ENCODE results near the gene LACC1.
A peak's percentile ranks its signal among the peaks of the same experiment; 100 is the strongest.

Gene LACC1

GRCh38 chr13:43894438-43894837, 14.7 kb downstream of the LACC1 start:
- no peak for DNase-seq

DNA sequence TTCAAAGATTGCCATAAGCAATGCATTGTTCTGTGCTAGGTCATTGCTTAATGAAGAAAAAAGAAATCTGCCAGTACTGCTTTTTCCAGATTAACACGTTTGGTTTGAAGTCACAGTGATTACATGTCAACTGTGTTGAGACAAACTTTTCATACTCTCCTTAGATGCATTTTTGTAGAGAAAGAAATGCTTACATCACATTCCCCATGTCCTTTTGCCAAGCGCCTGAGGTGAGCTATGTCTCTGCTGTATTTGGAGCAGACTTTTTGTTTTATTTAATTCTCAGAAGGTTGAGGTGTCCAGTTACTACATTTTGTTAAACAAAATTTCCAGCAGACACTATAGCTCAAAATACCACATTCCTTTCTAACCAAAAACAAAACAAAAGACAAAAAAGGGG, 16.2 kb downstream of the LACC1 start:
- DNase-seq = no peak

DNA sequence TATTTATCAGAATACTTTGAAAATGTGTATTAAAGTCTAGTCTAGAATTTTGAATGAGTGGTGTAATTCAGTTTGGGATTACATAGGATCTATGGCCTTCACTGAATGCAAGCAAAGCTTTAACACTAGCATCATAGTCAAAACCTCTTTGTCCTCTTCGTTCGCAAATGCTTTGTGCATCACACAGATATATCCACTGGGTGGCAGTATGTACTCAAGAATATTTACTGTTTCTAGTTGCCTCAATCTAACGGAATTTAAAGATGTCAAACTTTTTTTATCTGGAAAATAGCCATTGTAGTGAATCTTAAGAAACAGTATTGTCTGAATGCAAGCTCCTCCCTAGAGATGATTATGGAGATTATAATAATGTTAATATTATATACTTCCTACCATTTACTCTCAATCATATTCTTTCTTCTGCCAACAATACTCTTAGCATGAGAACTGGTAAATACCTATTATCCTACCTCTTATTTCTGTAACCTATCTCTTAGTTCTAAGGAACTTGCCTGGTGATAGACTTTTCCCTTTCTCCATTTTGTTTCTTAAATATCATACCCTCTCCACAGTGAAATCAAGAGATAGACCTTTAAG, 25.8 kb downstream of the LACC1 start:
- DNase-seq = peak; percentile 47

DNA sequence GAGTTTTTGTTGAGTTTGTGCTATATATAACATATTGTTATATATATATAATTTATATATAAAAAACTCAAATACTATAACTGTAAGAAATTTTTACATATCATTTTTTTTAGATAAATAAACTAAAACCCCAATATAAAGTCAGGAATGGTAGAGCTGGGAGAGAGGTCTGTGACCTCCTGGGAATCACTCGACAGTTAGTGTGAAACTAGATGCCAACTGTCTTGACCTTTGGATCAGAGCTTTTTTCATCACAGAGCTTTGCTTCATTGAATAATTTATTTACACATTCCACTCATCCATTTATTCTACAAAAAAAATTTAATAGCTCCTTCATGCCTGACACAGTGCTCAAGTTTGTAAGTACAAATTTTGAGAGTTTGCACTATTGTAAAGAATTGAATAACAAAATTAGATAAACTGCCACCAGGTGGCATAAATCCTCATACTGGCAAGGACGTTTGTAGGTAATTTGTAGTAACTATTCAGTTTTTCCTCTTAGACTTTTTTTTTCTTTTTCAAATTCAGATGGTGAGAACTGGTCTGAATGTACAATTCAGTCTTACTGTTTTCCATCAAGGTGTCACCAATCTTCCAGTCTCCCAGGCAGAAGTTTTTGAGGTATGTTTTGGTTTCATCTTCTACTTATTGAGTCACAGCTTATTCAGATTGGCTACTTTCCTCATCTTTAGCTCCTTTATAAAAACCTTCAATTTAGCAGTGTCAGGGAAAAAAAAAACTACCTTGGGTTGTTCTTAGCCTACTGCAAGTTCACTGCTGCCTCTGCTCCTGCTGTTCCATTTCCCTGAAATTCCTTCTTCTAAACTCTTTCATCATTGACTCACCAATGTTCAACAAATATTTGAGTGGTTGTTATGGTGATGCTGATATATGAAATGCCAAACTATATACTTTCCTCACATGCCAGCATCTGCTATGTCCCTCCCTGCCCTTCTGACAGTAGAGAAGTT, 28.7 kb downstream of the LACC1 start:
- DNase-seq = peak; percentile 48

DNA sequence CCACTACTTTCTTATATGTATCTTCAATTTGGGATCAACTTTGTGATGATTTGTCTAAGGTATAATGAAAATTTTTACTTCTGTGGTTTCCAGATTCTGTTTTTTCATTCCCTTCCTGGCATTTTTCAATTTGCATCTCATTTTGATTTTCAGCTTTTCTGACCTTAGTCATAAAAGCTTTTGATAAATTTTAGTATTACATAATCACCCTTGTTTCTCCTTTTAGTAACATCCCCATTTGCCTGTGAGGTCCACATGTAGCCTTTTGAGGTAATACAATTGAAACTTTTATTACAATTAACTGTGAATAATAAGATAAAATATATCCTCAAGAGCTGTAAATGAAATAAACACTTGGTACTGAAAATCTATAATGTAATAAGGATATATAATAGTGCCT, 31.2 kb downstream of the LACC1 start:
- DNase-seq = no peak

DNA sequence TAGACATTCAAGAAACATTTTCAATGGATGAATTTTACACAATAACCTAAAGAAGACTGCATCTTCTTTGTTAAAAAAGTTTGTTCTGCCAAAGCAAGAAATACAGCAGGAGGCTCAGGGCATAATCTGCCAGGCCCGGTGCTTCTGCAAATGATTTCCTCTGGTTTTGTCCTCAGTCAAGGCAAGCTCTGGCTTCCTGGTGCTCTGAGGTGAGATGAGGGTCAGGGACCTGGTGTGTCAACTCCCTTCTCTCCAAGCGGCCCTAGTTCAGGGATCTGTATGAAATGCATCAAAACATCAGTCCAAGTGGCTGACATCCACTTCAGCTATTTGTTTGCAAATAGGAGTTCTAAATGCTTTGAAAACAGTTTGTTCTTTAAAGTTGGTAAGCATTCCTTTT, 31.6 kb downstream of the LACC1 start:
- DNase-seq = no peak

DNA sequence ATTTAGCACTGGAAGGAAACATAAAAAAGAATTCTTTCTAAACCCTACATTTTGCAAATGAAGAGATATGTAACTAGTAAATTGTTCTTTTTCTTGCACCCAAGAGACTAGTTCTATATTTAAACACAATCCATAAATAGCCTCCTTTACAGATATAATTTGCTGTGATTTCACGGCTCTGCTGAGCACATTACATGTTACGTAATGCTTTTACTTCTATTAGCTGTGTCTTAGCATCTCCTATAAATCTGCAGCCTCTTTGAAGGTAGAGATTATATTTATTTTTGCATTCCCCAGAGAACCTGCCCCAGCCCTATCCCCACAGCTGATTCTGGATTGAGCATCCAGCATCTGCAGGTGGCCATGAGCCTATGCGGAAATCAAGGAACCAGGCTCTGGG, 32.2 kb downstream of the LACC1 start:
- no peak for DNase-seq

GRCh38 chr13:43915451-43915850, 35.7 kb downstream of the LACC1 start:
- no peak for DNase-seq

DNA sequence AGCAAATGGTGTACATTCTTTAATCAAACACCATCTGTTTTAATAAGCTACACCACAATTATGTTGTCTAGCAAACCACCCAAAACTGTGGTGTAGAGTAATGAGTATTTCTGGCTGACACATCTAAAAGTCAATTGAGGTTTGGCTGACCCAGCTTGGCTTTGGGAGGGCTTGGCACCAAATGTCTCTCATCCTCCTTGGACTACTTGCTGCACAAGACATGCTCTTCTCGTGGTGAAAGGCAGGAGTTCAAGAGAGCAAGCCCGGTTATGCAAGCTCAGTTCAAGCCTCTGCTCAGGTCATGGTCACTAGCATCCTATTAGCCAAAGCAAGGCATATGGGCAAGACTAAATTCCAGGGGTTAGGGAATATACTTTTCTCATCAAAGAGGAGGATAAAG, 37.1 kb downstream of the LACC1 start:
- no peak for DNase-seq

GRCh38 chr13:43918636-43919035, 38.9 kb downstream of the LACC1 start:
- DNase-seq = no peak

GRCh38 chr13:43920965-43921674, 41.4 kb downstream of the LACC1 start:
- no peak for DNase-seq

DNA sequence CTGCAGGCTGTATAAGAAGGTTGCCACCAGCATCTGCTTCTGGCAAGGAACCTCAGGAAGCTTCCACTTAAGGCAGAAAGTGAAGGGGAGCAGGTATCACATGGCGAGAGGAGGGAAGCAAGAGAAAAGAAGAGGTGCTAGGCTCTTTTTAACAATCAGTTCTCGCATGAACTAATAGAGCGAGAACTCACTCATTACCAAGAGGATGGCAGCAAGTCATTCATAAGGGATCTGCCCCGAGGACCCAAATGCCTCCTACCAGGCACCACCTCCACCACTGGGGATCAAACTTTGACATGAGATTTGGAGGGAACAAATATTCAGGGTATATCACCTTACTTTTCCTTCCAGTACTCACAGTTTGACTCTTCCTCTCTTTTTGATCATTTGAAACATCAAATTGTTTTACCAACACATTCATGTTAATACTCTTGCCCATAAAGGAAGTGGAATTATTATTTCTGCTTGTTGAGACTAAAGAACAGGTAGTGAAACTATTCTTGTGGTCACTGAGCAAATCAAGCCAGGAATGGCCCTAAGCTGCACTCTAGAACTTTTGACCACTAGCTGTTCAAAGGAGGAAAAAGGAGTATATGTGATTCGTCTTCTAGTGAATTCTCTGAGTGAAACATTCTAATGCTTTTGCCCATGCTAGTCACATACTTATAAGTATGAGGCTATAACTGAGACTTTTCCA, 45.0 kb downstream of the LACC1 start:
- DNase-seq = no peak

GRCh38 chr13:43929947-43930346, 50.2 kb downstream of the LACC1 start:
- no peak for DNase-seq

- DNase-seq = no peak
Measured at GRCh38 chr13:43933378-43933777, 53.7 kb downstream of the LACC1 start.

DNA sequence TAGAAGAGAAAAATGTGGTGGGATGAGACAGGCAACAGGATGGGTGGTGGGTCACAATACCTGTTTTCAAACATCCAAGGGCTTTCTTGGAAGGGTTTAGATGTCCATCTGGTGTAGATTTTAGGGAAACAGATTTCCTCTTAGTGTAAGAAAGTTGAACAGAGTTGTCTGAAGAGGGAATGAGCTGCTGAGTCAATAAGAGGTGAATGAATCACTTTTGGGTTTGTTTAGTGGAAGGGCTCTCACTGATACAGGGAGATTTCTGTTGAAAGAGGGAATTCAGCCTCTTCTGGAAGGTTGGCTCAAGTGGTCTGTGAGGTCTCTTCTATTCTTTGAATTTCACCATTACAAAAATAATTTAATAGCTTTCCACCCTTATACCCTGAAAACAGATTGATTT, 54.6 kb downstream of the LACC1 start:
- no peak for DNase-seq

GRCh38 chr13:43935878-43936277, 56.2 kb downstream of the LACC1 start:
- no peak for DNase-seq

DNA sequence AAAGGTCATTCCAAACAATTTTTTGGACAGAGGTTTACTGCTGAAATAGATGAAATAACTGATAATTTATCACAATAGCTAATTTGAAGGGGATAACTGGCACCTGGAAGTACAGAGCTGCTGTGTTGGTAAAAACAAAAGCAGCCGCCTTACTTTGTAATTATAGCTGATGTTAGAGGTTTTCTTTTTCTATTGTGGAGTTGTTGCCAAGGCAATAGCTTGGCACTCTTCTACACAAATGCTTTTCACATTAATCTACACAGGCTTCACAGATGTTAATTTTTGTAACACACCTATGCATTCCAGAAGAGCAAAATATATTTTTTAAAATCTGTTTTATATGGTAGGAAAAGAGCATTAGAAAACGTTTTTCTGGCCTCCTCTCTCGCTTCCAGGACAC, 56.9 kb downstream of the LACC1 start:
- DNase-seq = peak; percentile 82

DNA sequence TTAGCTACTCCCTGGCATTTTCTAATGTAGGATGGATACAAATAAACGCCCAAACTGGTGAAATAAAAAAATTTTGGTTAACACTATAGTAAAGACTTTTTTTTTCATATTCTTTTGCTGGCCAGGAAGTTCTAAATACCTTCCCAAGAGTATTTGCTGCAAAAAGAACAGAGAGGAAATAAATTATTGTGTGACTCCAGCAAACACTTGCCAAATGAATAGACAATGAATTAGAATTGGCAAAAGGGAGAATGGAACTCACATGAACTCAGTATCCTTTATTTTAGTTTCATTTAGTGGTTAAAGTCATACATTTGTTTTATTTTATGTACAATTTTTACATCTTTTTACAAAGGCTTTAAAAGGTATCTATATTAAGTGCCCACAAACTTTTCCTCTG, 58.1 kb downstream of the LACC1 start:
- no peak for DNase-seq

- no peak for DNase-seq
Measured at GRCh38 chr13:43938449-43938848, 58.7 kb downstream of the LACC1 start.

DNA sequence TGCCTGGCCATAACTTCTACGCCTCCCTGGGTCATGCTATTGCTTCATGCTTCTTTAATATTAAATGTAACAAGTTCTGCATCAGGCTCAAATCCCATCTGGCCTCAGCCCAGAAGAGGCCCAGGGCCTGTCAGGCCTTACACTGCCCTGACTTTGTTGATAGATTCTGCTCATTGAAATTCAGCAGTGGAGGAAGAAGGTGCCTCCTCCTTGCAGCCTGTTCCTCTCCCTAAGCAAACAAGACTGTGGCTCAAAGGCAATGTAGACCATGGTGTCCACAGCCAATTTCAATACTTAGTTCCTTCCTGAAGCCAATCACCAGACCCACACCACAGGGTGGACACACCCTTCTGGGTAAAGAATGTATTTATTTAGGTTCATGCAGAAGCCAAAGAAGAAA, 59.4 kb downstream of the LACC1 start:
- no peak for DNase-seq

- no peak for DNase-seq
Measured at GRCh38 chr13:43942286-43942685, 62.6 kb downstream of the LACC1 start.
